Fibroblast of upper back skin (primary cell): ENCODE measurements around the gene BSPRY.
A peak's percentile ranks its signal among the peaks of the same experiment; 100 is the strongest.

Experiments used
- DNase-seq: peaks from one replicate; pipeline ENCODE4 v3.0.0-alpha.2; 2013

Gene BSPRY

DNA sequence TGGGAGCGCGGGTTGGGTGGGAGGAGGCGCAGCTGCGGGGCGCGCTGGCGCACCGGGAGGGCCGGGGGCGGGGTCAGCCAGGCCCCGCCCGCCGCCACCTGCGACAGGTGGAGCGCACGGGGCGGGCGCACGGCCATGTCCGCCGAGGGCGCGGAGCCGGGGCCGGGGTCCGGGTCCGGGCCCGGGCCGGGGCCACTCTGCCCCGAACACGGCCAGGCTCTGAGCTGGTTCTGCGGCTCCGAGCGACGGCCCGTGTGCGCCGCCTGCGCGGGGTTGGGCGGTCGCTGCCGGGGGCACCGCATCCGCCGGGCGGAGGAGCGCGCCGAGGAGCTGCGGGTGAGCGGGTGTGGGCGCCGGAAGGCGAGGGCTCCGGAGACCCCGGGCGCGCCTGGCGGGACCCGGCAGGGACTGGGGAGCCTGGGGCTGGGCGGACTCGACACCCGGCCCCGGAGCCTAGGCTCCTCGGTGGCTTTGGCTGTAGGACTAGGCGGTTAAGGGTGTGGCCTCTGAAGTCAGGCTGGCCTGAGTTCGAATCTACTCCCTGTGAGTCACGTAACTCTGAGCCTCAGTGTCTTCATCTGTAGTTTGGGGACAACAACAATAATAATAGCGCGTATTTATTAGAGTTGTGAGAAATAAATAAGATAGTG, at the start of gene BSPRY:
Gene BSPRY, plus strand, starts transcription at position 97 of the 650 bp plus-strand sequence. Its CDS starts 39 bp downstream, at position 136.
- DNase-seq = no peak

DNA sequence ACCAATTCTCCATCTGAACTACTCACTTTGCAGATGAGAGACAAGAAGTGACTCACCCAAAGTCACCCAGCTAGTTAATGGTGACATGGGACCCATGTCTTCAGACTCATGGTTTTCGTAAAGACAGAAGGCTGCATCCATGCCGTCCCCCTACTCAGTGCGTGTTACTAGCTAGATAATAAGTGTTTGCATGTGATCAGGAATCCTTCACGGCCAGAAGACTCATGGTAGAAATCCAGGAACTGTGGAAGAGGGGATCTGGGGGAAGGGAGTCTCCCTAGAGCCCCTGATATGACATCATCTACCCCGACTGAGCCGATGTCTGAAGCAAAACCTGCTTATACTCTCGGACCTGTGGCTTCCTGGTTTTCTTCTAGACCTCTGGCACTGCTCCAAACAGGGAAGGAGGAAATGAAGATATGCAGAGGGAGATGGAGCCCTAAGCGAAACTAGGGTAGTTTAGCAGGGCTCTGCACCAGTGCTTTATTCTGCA, 49.5 kb upstream of the BSPRY start:
- DNase-seq = peak; percentile 40

DNA sequence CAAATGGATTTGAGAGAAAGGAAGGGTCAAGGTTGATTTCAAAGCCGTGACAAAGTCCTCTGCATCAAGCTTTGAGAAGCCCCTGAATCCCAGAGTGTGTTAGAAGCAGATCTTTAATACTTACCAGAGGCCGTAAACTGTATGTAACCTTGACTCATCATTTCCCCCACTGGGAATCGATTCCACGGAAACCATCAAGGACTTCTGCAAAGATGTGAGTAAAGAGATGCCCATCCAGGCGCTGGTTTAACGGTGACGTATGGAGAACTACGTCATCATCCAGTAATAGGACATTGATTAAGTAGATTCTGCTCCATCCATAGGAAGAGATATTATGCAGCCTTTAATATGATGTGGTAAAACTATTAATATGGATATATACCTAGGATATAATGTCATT, 47.8 kb upstream of the BSPRY start:
- DNase-seq = no peak

DNA sequence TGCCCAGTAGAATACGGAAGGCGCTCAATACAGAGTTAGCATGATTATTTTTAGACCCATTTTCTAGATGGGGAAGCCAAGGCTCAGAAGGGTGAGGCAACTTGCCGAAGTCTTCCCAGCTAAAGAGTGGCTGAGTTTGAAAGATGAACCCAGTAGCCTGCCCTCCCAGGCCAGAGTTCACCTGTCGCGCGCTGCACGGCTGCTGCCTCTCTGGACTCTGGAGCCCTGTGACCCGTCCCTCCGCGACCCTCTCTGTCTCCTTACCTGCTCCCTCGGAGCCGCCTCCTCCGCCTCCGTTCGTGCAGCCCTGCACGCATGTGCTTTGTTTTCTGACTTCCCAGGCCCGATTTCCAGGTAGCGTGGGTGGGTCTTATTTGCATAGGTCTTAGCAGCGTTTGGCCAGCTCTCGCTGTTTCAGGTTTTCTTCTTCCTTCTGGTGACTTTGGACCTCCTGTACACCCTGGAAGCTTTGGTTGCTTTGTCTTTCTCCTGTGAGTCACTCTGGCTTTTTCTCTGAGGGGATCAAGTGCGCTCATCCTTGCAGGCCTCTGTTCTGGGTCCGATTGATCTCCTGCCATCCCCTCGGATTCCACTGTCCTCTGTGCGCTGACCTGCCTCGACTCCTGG, 46.4 kb upstream of the BSPRY start, which contains the start of gene RNF183:
Gene RNF183, minus strand, starts transcription at position 585 of the 627 bp plus-strand sequence. CDS start 5,192 bp downstream, outside the sequence.
- no peak for DNase-seq

DNA sequence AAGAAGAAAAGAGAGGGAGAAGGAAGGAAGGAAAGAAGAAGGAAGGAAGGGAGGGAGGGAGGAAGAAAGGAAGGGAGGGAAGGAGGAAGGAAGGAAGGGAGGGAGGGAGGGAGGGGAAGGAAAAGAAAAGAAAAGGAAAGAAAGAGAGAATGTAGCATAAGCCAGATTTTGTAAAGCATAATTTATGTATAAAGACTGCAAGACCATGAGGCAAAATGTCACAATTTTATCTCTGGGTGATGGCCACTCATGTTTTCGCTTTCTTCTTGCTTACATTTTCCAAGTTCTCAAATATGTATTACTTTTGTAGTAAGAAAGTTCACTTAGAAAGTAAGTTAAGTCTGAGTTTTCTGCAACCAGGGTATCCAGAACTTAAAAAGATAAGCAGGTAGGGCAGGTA, 42.8 kb upstream of the BSPRY start:
- DNase-seq = no peak

DNA sequence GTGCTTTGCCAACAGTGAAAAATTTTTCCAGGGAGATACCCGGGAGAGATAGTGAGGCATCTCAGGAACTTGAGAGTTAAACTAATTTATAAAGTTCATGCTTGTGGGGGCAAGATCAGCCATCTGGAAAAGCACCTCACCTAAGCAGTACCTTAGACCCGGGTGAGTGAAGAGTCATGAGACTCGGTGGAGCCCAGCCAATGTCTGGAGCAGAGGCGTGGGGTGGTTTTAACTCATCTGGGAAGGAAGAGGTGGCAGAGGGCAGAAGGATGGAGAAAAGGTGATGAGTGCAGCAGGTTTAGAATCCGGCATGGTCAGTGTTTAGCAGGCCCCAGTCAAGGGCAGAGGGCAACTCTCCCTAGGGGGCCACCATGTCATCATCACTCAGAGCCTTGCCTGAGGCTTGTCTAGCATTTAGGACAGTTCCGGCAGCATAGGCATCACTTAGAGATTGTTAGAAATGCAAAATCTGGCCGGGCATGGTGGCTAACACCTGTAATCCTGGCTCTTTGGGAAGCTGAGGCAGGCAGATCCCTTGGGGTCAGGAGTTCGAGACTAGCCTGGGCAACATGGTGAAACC, 41.9 kb upstream of the BSPRY start:
- DNase-seq = no peak

DNA sequence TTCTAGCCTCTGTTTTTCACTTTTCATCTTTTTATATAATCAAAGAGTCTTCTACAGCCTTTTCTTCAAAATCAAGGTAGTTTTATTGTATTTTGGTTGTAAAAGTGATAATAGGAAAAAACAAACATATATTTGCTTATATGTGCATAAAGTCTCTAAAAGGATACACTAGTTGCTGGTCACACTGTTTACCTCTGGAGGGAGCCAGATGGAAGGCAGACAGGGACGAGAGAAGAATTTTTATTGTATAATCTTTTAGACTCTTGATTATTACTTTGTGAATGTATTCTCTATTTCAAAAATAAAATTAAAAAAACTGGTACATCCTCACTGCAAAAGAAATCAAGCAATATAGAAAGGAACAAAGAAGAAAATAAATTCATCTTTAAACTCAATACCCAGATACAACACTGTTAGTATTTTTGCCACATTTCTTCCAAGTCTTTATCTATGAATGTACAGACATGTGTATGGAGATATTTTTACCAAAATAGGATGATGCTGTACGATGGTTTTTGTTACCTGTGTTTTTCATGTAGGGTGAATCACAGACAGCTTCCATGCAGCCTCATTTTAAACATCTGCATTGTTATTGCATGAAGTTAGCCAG, 40.0 kb upstream of the BSPRY start:
- DNase-seq = peak; percentile 48

DNA sequence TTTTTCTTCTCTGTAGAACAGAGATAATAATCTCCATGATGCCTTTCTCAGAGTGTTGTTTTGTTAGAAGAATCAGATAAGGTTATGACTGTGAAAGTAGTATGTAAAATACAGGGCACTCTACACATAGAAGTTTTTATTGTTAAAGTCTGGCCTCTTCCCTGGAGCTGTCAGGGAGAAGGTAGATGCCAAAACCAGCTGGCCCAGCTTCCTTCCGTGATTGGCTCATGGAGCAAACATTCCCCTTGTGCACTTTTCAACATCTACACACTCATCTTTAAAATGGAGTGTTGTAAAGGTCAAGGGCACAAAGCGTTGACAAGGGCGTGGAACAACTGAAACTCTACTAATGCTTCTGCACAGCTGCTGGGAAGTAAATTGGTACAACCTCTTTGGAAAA, 38.8 kb upstream of the BSPRY start:
- DNase-seq = peak; percentile 9

DNA sequence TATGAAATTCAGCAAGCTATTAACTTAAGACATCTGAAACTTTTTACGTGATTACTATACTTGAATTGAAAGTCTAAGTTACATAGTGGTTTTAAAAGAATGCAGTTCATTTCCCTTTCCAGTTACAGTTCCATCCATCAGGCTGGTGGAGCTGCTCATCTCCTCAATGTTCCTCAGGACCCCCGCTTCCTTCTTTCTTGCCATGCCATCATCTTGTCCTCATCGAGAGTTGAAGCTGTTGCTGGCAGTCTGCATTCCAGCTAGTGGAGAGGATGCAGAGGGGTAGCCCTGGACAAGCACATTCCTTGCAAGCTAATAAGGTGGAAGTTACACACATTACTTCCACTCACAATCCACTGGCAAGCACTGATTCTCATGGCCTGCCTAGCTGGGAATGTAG, 37.4 kb upstream of the BSPRY start:
- peak; percentile 56 for DNase-seq

DNA sequence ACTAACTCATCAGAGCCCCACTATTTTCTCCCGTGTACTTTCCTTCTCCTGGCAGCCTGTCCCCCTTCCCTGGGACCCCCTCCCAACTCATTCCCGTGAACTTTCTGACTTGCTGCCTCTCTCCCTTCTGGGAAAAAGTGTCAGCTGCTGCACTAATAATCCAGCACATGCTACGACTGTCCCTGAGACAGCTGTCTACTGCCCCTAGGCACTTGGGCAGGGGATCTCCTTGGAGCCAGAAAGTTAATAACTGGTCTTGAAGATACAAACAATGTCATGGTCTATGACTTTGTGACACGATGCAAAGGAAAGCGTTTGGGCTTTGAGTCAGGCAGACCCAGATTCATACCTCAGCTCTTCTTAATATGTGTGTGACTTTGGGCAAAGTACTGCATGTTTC, 36.1 kb upstream of the BSPRY start:
- DNase-seq = no peak

DNA sequence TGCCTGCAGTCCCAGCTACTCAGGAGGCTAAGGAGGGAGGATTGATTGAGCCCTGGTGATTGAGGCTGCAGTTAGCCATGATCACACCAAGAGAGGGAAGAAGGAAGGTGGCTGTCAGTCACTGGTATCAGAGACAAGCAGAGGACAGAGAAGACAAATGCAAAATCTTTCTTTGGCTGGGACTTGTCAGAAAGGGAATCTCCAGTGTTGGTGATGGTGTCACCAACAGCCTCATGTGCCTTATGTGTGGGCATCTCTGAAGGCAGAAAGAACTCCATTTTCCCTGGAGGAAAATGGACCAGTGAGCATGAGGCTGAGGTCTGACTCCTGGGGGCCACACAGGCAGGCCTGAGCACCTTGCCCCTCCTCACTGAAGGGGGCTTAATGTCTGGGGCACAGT, 34.1 kb upstream of the BSPRY start:
- DNase-seq = no peak

DNA sequence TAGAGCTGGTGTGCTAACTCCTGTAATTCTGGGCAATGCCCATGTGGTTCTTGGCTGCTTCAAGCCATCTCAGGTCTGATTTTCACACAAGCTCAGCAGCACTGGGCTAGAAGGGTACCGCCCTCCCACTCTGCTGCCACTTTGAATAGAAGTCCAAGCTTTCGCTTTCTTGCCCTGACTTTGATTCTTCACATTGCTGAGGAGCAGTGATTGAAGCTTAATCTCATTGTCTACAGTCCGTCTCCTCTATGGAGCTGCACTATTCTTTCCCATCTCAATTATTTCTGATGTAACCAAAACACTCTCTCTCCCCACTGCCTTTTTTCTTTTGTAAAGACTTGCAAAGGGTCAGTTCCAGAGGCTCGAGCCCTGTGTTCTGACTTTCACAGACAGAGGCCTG, 33.3 kb upstream of the BSPRY start:
- DNase-seq = no peak

DNA sequence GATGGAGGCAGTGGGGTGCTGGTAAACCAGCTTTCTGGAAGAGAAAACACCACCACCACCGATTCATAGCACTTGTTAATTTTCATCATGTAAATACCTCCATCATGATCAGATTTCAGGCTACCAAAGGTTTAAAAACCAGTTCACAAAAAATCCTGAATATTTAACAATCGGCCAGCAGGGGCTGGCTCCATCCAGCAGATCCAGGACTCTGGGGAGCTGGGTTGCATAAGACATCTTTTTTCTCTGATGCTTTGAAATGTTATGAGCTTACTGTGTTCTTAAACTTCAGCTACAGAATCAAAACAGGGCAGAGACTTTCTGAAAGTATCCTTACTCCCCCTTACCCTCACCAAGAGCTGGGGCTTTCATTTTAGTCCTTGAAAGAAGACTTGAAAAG, 31.6 kb upstream of the BSPRY start:
- DNase-seq = peak; percentile 16

DNA sequence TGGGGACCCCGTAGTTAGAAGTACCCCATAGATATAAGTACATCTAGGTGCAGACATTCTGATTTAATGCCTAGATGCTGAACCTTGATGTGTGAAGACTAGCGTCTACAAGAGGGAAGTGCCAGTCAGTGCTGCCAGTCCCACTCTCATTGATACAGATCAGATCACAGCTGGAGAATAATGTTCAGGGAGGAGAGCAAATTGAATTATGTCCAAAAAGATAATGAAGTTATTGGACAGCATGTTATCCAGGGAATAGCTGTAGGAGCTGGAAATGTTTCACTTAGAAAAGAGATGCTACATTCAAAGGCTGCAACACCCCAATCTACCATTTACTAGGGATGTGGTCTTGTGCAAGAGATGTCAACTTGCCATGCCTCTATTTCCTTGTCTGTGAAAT, 30.3 kb upstream of the BSPRY start:
- no peak for DNase-seq

DNA sequence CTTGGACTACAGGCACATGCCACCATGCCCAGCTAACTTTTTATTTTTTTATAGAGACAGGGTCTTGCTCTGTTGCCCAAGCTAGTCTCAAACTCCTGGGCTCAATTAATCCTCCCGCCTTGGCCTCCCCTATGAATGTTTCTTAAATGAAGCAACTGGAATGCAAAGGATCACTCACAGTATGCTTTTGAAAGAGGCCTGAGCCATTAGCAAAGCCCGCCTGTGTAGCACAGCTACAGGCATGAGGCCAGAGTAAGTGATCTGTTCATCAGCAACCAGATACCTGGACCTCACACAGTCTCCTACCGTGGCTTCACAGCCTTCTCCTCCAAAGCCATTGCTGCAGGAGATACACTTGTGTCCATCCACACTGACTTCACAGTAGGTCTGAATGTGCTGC, 29.3 kb upstream of the BSPRY start:
- DNase-seq = no peak

DNA sequence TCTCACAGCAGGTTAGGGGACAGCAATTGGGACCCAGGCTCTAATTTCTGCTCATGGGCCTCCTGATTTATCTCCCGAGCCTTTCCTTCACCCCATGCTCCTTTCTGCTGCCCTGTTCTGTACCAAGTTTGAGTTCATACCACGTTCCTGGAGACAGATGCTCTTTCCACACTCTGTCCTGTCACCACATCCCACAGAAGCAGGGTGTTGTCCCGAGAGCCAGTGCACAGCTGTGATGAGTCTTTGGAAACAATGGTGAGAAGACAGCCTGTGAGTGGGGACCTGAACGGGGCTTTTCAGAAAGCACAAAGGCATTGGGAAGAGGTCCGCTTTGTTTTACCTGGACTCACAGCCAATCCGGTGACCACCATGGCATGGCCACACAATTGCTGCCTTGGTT, 26.7 kb upstream of the BSPRY start:
- DNase-seq = no peak

DNA sequence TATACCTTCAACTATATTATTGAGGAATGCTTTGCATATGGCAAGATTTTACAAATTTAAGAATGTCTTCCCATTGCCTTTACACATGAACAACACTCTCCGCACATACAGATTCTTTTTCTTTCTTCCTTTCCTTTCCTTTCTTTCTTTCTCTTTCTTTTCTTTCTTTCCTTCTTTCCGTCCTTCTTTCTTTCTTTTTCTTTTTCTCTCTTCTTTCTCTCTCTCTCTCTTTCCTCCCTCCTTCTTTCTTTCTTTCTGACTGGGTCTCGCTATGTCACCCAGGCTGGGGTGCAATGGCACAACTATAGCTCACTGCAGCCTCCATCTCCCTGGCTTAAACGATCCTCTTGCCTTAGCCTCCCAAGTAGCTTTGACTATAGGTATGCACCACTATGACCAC, 23.1 kb upstream of the BSPRY start:
- no peak for DNase-seq

DNA sequence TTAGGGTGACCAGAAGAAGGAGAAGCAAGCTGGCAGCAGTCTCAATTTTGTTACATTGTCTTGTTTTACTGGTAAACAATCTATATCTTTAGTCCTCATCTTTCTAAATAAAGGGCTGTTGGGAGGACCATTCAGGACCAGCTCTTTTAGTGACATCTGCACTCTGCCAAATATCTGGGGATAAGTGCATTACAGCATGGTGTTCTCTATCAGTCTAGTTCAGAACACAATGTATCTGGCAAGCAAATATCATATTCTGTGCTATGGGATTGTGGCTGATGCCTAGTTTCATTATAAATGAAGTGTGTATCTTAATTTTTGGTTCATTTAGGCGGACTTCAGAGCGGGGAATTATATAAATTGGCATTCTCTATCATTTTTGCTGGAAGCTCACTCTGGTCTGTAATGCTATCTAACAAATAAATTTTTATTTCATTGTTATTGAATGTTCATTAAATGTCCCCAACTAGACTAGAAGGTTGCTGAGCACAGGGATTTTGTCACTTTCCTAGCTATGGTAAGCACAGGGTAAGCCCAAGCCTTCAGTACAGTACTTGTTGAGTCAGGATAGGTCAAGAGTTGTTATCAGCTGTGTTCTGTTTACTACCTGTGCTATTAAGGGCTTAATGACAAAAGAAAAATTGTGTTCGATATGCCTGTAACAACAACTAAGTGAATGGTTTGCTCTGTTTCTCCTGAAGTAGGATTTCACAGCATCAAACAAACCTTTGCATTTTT, 21.1 kb upstream of the BSPRY start:
- DNase-seq = no peak

DNA sequence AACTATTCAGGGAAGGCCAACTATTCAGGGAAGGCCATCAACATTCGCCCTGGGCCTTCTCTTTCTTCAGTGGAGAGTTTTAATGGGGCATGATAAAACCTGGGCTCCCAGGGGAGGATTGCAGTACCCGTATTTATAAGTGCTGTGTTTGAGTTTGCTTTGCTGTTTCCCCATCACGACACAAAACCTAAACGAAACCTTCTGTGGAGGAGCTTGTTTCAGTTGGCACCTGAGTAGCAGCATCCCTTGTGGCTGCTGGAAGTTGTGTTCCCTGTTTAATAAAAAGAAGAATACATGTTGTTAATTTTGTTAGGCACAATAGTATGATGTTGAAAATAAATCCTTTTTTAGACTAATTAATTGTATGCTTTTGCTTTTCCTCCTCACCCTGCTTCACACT, 17.6 kb upstream of the BSPRY start:
- no peak for DNase-seq

DNA sequence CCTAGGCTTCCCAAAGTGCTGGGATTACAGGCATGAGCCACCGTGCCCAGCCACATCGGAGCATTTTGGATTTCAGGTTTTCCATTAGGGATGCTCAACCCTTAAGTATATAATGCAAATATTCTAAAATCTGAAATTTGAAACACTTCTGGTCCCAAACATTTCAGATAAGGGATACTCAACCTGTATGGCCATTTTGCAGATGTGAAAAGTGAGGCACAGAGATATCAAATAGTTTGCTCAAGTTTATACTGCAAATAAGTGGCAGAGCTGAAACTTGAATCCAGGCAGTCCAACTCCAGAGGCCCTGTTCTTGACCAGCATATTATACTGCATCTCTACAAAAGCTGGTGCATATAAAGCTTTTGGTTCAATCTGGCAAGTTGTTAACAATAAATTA, 11.6 kb upstream of the BSPRY start:
- DNase-seq = no peak

DNA sequence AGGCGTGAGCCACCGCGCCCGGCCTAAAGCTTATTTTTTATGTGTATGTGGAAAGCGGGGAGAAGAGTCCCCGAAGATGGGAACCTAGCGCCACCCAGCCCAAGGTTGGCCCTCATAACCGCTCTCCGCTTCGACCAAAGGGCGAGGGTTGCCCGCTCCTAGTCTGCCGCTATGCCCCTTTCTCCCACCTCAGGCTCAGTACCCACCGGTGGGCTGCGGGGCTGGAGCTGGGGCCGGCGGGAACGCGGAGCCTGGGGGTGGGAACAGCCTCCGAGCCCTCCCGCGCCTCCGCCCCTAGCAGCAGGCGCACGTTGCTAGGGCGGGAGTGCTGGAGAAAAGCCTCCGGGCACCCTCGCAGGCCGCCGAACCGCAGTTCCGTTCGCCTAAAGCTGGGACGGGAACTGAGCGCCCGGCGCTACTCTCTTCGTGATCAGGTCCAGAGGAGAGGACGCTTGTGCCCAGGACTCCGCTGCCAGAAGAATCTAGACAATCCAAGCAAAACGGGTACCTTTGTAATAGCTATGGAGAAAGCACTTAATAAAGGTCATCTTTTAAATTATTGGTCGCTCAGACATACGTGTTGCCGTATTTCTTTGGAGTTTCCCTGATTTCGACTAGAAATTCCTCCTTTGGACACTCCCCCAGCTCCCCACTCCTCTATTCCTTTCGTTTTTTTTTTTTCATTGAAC, 9.2 kb upstream of the BSPRY start, which contains the start of gene WDR31:
Gene WDR31, minus strand, starts transcription at position 265 of the 689 bp plus-strand sequence. CDS start 8,253 bp downstream, outside the sequence.
- DNase-seq = peak; percentile 85

DNA sequence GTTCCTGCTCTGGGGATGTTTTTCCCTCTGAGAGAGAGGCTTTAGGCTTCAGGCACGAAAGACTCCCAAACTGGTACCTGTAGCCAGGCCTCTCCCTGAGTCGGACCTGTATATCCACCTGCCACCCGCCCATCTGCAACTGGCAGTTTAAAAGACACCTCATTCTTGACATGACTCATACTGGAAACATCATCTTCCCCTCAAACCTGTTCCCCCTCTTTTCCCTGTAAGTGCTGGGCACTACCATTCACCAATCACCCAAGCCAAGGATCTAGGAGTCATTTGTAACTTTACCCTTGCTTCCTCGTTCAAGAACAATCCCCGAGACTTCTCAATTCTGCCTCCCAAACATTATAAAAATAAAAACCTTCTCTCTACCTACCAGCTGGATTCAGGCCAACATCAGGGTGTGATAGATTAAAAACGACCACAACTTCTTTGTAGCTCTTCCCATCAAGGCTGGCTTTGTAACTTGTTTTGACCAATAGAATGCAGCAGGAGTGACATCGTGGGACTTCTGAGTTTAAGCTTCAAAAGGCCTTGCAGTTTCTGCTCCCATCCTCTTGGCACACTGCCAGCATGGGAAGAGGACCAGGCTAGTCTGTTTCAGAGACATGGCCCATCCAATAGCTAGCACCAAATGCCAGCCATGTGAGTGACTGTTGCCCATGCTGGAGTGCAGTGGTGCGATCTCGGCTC, 7.5 kb upstream of the BSPRY start:
- DNase-seq = no peak
